ENCODE results near the gene RUNDC3A.

Gene RUNDC3A

GRCh38 chr17:44308320-44308818, at the start of gene RUNDC3A:
Gene RUNDC3A (plus strand): TSS chr17:44308601. CDS start chr17:44308833, 232 bp downstream.
- H4K20me1 ChIP-seq, result peaks cover 0 to 29% (median 8%) of the 10 kb centered on the region in 11 experiments; a peak in 12 of 22 replicates

GRCh38 chr17:44258811-44259351, 49.5 kb upstream of the RUNDC3A start:
- H3K4me2 ChIP-seq, result peak overlapping the region in 6 of 11 experiments; percentile 3 to 26 (median 20); a peak in 2 of 22 replicates
- H4K20me1 ChIP-seq, result 0 out of 22 replicates have a peak, but pooled peaks cover 0 to 9% (median 0%) of the 10 kb centered on the region in 11 experiments
- H3K4me3 ChIP-seq, result no peak overlapping the region
- TF ChIP-seq Cebpa-rat (IDR thresholded peaks at IDR 0.05), result no peak
- H3K27ac ChIP-seq, result no peak overlapping the region
- 0 out of 22 replicates have a peak overlapping the region, but pooled peaks of 1 of the 11 experiments have one; percentile 15 for H3K9ac ChIP-seq
- no peaks in the 10 kb centered on the region for H3K36me3 ChIP-seq
- no peaks in the 10 kb centered on the region for H3K9me3 ChIP-seq (replicated peaks in 1 of 11)
- H3K4me1 ChIP-seq, result peaks cover 0 to 21% (median 11%) of the 10 kb centered on the region in 10 experiments; a peak in 13 of 20 replicates
- H3K27me3 ChIP-seq, result no peaks in the 10 kb centered on the region

More at GRCh38 chr17:44308320-44308818, at the start of gene RUNDC3A:
- Histone ChIP-seq H3K36me3 (no peaks in the 10 kb centered on the region), H3K27ac (no peak within 1 kb of the TSS), H3K4me2 (peak within 1 kb of the TSS; percentile 71 to 93 (median 87)), H3K4me3 (peak within 1 kb of the TSS; percentile 45 to 67 (median 52); a peak in 18 of 20 replicates), H3K27me3 (peaks cover 23 to 60% (median 49%) of the 10 kb centered on the region in 11 experiments), H3K4me1 (peaks cover 9 to 28% (median 17%) of the 10 kb centered on the region in 10 experiments), H3K9me3 (replicated peaks in 1 of 11) (no peaks in the 10 kb centered on the region), H3K9ac (peak within 1 kb of the TSS in 1 of 11 experiments; percentile 31; a peak in 2 of 22 replicates)
- TF ChIP-seq Cebpa-rat (IDR thresholded peaks at IDR 0.05), result no peak

GRCh38 chr17:44260296-44260695, 48.1 kb upstream of the RUNDC3A start:
- no peaks in the 10 kb centered on the region for H3K27me3 ChIP-seq

GRCh38 chr17:44262654-44263225, 45.7 kb upstream of the RUNDC3A start:
- H3K9me3 ChIP-seq (replicated peaks in 1 of 11), result no peaks in the 10 kb centered on the region
- H3K36me3 ChIP-seq, result no peaks in the 10 kb centered on the region
- H3K9ac ChIP-seq, result no peak overlapping the region
- TF ChIP-seq Cebpa-rat (IDR thresholded peaks at IDR 0.05), result no peak
- H3K4me2 ChIP-seq, result no peak overlapping the region
- no peak overlapping the region for H3K27ac ChIP-seq
- peaks cover 0 to 45% (median 31%) of the 10 kb centered on the region in 10 experiments; a peak in 16 of 20 replicates for H3K4me1 ChIP-seq
- peaks cover 0 to 9% (median 0%) of the 10 kb centered on the region in 11 experiments; a peak in 1 of 22 replicates for H4K20me1 ChIP-seq
- no peaks in the 10 kb centered on the region for H3K27me3 ChIP-seq
- no peak overlapping the region for H3K4me3 ChIP-seq

More at GRCh38 chr17:44260296-44260695, 48.1 kb upstream of the RUNDC3A start:
- Histone ChIP-seq H3K9me3 (replicated peaks in 1 of 11) (no peaks in the 10 kb centered on the region), H3K4me3 (no peak overlapping the region), H3K27ac (no peak overlapping the region), H3K9ac (no peak overlapping the region), H3K4me1 (peaks cover 0 to 29% (median 17%) of the 10 kb centered on the region in 10 experiments; a peak in 13 of 20 replicates), H4K20me1 (0 out of 22 replicates have a peak, but pooled peaks cover 0 to 9% (median 0%) of the 10 kb centered on the region in 11 experiments), H3K36me3 (no peaks in the 10 kb centered on the region), H3K4me2 (no peak overlapping the region)
- TF ChIP-seq Cebpa-rat (IDR thresholded peaks at IDR 0.05), result no peak

- Histone ChIP-seq H3K4me3 (no peak overlapping the region), H3K9me3 (replicated peaks in 1 of 11) (no peaks in the 10 kb centered on the region), H4K20me1 (peaks cover 0 to 9% (median 0%) of the 10 kb centered on the region in 11 experiments; a peak in 1 of 22 replicates), H3K27me3 (no peaks in the 10 kb centered on the region), H3K36me3 (no peaks in the 10 kb centered on the region), H3K4me1 (peaks cover 0 to 45% (median 29%) of the 10 kb centered on the region in 10 experiments; a peak in 16 of 20 replicates), H3K27ac (no peak overlapping the region), H3K4me2 (peak overlapping the region in 7 of 11 experiments; percentile 7 to 26 (median 15); a peak in 7 of 22 replicates), H3K9ac (no peak overlapping the region)
- TF ChIP-seq Cebpa-rat (IDR thresholded peaks at IDR 0.05), result no peak
These were observed 45.0 kb upstream of the RUNDC3A start for GRCh38 chr17:44263345-44263902.

GRCh38 chr17:44266402-44267164, 41.8 kb upstream of the RUNDC3A start:
- peak overlapping the region in 4 of 11 experiments; percentile 29 to 42 (median 38); a peak in 7 of 22 replicates for H3K27ac ChIP-seq
- H3K36me3 ChIP-seq, result no peaks in the 10 kb centered on the region
- H4K20me1 ChIP-seq, result no peaks in the 10 kb centered on the region; a peak in 1 of 22 replicates
- H3K9ac ChIP-seq, result peak overlapping the region in 1 of 11 experiments; percentile 19; a peak in 1 of 22 replicates
- no peaks in the 10 kb centered on the region for H3K9me3 ChIP-seq (replicated peaks in 1 of 11)
- peak overlapping the region in 8 of 11 experiments; percentile 4 to 65 (median 32); a peak in 10 of 22 replicates for H3K4me2 ChIP-seq
- H3K27me3 ChIP-seq, result peaks cover 0 to under 1% (median 0%) of the 10 kb centered on the region in 11 experiments; a peak in 1 of 22 replicates
- H3K4me3 ChIP-seq, result no peak overlapping the region
- no peak for TF ChIP-seq Cebpa-rat (IDR thresholded peaks at IDR 0.05)
- peaks cover 16 to 66% (median 49%) of the 10 kb centered on the region in 10 experiments for H3K4me1 ChIP-seq

- Histone ChIP-seq H3K9me3 (replicated peaks in 1 of 11) (no peaks in the 10 kb centered on the region), H3K4me3 (no peak overlapping the region), H3K36me3 (no peaks in the 10 kb centered on the region), H3K27me3 (peaks cover 0 to 4% (median 0%) of the 10 kb centered on the region in 11 experiments; a peak in 1 of 22 replicates), H4K20me1 (no peaks in the 10 kb centered on the region; a peak in 1 of 22 replicates), H3K4me2 (no peak overlapping the region), H3K27ac (no peak overlapping the region), H3K4me1 (peaks cover 21 to 71% (median 54%) of the 10 kb centered on the region in 10 experiments), H3K9ac (no peak overlapping the region)
- TF ChIP-seq Cebpa-rat (IDR thresholded peaks at IDR 0.05), result no peak
These were observed 41.3 kb upstream of the RUNDC3A start for GRCh38 chr17:44267165-44267455.

GRCh38 chr17:44267818-44268490, 40.4 kb upstream of the RUNDC3A start, which contains the start of gene SLC4A1:
Gene SLC4A1 (minus strand): TSS chr17:44268135. CDS start chr17:44262866, 5,269 bp downstream.
- H3K36me3 ChIP-seq, result no peaks in the 10 kb centered on the region
- TF ChIP-seq Cebpa-rat (IDR thresholded peaks at IDR 0.05), result no peak
- H3K4me2 ChIP-seq, result peak within 1 kb of the TSS in 6 of 11 experiments; percentile 23 to 92 (median 84); a peak in 5 of 22 replicates
- no peaks in the 10 kb centered on the region; a peak in 1 of 22 replicates for H4K20me1 ChIP-seq
- no peak within 1 kb of the TSS for H3K9ac ChIP-seq
- H3K4me1 ChIP-seq, result peaks cover 30 to 80% (median 63%) of the 10 kb centered on the region in 10 experiments
- no peak within 1 kb of the TSS for H3K27ac ChIP-seq
- H3K9me3 ChIP-seq (replicated peaks in 1 of 11), result no peaks in the 10 kb centered on the region
- peaks cover 0 to 4% (median 0%) of the 10 kb centered on the region in 11 experiments; a peak in 1 of 22 replicates for H3K27me3 ChIP-seq
- no peak within 1 kb of the TSS for H3K4me3 ChIP-seq

Data from BLaER1 treated with 17β-estradiol and CSF1 and Interleukin-3, amounts not matched to agents 10 nM and 100 nM (cell line).